H9 (cell line): ENCODE results near the gene B4GALT3. TPM values are rescaled to one million over a fixed set of nuclear protein-coding genes. Genes with fewer than 3 reads are reported as not detected.

ENCODE experiments used
- DNase-seq: peaks from one replicate; pipeline ENCODE4 v3.0.0-alpha.2; 2017
- H2AFZ ChIP-seq: one replicate; pipeline ENCODE4 v1.6.1; 2013; ENCODE audit warnings: mild to moderate bottlenecking, low read length, control low read depth, moderate library complexity
- H2AK5ac ChIP-seq: 2 replicates; pipeline ENCODE4 v1.6.1; 2013; ENCODE audit warnings: low read length, control low read depth, mixed read lengths; ENCODE audit not compliant: insufficient read length
- H2BK120ac ChIP-seq: one replicate; pipeline ENCODE4 v1.6.1; 2013; ENCODE audit warnings: low read depth, mild to moderate bottlenecking, low read length, control low read depth, inconsistent platforms; ENCODE audit not compliant: poor library complexity, severe bottlenecking
- H2BK12ac ChIP-seq: 2 replicates; pipeline ENCODE4 v1.6.1; 2013; ENCODE audit warnings: low read length, control low read depth, mixed read lengths, low read depth; ENCODE audit not compliant: insufficient read length
- H2BK15ac ChIP-seq: 2 replicates; pipeline ENCODE4 v1.6.1; 2013; ENCODE audit warnings: low read depth, low read length, control low read depth
- H2BK20ac ChIP-seq: one replicate; pipeline ENCODE4 v1.6.1; 2013; ENCODE audit warnings: low read depth, mild to moderate bottlenecking, low read length, control low read depth, inconsistent platforms; ENCODE audit not compliant: poor library complexity, severe bottlenecking
- H2BK5ac ChIP-seq: 2 replicates; pipeline ENCODE4 v1.6.1; 2013; ENCODE audit warnings: low read length, control low read depth, mixed read lengths; ENCODE audit not compliant: insufficient read length
- H3K14ac ChIP-seq: 2 replicates; pipeline ENCODE4 v1.6.1; 2013; ENCODE audit warnings: low read length, control low read depth; ENCODE audit not compliant: insufficient read depth
- H3K18ac ChIP-seq: 2 replicates; pipeline ENCODE4 v1.6.1; 2013; ENCODE audit warnings: low read depth, mild to moderate bottlenecking, mixed read lengths, low read length, control low read depth; ENCODE audit not compliant: insufficient read length
- H3K23ac ChIP-seq: 2 replicates; pipeline ENCODE4 v1.6.1; 2013; ENCODE audit warnings: low read length, control low read depth, mixed read lengths, low read depth; ENCODE audit not compliant: insufficient read length
- H3K23me2 ChIP-seq: 2 replicates; pipeline ENCODE4 v1.6.1; 2013; ENCODE audit warnings: low read depth, mild to moderate bottlenecking, mixed read lengths, low read length, control low read depth; ENCODE audit not compliant: insufficient read length, poor library complexity, severe bottlenecking
- H3K27ac ChIP-seq: 2 replicates; pipeline ENCODE4 v1.5.1; 2013; ENCODE audit warnings: low read length, control low read depth, mixed read lengths, low read depth; ENCODE audit not compliant: insufficient read length
- H3K27me3 ChIP-seq: 2 replicates; pipeline ENCODE4 v1.6.1; 2013; ENCODE audit warnings: low read length, control low read depth, inconsistent platforms; ENCODE audit not compliant: insufficient read depth
- H3K4ac ChIP-seq: 2 replicates; pipeline ENCODE4 v1.6.1; 2013; ENCODE audit warnings: low read depth, mild to moderate bottlenecking, control low read depth, inconsistent platforms, low read length, moderate library complexity
- H3K4me1 ChIP-seq: 2 replicates; pipeline ENCODE4 v1.6.1; 2013; ENCODE audit warnings: low read length, control low read depth, inconsistent platforms; ENCODE audit not compliant: insufficient read depth
- H3K4me2 ChIP-seq: 2 replicates; pipeline ENCODE4 v1.6.1; 2013; ENCODE audit warnings: low read length, control low read depth, mixed read lengths; ENCODE audit not compliant: insufficient read length, insufficient read depth
- H3K56ac ChIP-seq: 2 replicates; pipeline ENCODE4 v1.6.1; 2013; ENCODE audit warnings: low read depth, mild to moderate bottlenecking, mixed read lengths, low read length, control low read depth; ENCODE audit not compliant: insufficient read length
- H3K79me1 ChIP-seq: 2 replicates; pipeline ENCODE4 v1.6.1; 2013; ENCODE audit warnings: low read depth, mild to moderate bottlenecking, moderate library complexity, low read length, control low read depth, inconsistent platforms; ENCODE audit not compliant: insufficient read depth, poor library complexity, severe bottlenecking
- H3K79me2 ChIP-seq: 2 replicates; pipeline ENCODE4 v1.6.1; 2013; ENCODE audit warnings: low read length, control low read depth, inconsistent platforms; ENCODE audit not compliant: insufficient read depth
- H3K9ac ChIP-seq: 2 replicates; pipeline ENCODE4 v1.6.1; 2013; ENCODE audit warnings: low read length, control low read depth, mixed read lengths; ENCODE audit not compliant: insufficient read length; ENCODE audit errors: extremely low read depth
- H3K9me3 ChIP-seq: one replicate; pipeline ENCODE4 v1.6.1; 2013; ENCODE audit warnings: low read depth, low read length, inconsistent platforms; ENCODE audit not compliant: control insufficient read depth
- H3T11ph ChIP-seq: one replicate; pipeline ENCODE4 v1.6.1; 2013; ENCODE audit warnings: mild to moderate bottlenecking, low read length, control low read depth, inconsistent platforms
- H4K20me1 ChIP-seq: one replicate; pipeline ENCODE4 v1.6.1; 2013; ENCODE audit not compliant: control insufficient read depth, insufficient read length, insufficient read depth
- H4K5ac ChIP-seq: 2 replicates; pipeline ENCODE4 v1.6.1; 2013; ENCODE audit warnings: low read depth, mild to moderate bottlenecking, mixed read lengths, low read length, control low read depth; ENCODE audit not compliant: insufficient read length
- H4K8ac ChIP-seq: replicated peaks from 2 replicates; pipeline ENCODE4 v1.6.1; 2013; ENCODE audit warnings: low read length, control low read depth, mixed read lengths, low read depth; ENCODE audit not compliant: insufficient read length
- H4K91ac ChIP-seq: 2 replicates; pipeline ENCODE4 v1.6.1; 2013; ENCODE audit warnings: low read depth, mild to moderate bottlenecking, moderate library complexity, mixed read lengths, low read length, control low read depth; ENCODE audit not compliant: insufficient read length
- H3K27ac Mint-ChIP-seq, 3 experiments: 2 replicates in 2 of 3; 3 replicates in 1 of 3; pipeline ENCODE4 v1.8.0; 2020 to 2021; ENCODE audit warnings: mixed read lengths in 3 of 3, mild to moderate bottlenecking in 1 of 3, moderate library complexity in 1 of 3
- H3K27me3 Mint-ChIP-seq: 2 replicates; pipeline ENCODE4 v1.8.0; 2021; ENCODE audit warnings: low read depth, mild to moderate bottlenecking, moderate library complexity, mixed read lengths
- H3K36me3 Mint-ChIP-seq, 3 experiments: 2 replicates in 2 of 3; 3 replicates in 1 of 3; pipeline ENCODE4 v1.8.0; 2020 to 2021; ENCODE audit warnings: low read depth in 3 of 3, mixed read lengths in 3 of 3; ENCODE audit not compliant: insufficient read depth in 1 of 3
- H3K4me1 Mint-ChIP-seq, 2 experiments: 2 replicates each; pipeline ENCODE4 v1.8.0; 2020; ENCODE audit warnings: mixed read lengths in 2 of 2
- H3K4me3 Mint-ChIP-seq, 2 experiments: 2 replicates in 1 of 2; 3 replicates in 1 of 2; pipeline ENCODE4 v1.8.0; 2020 to 2021; ENCODE audit warnings: mild to moderate bottlenecking in 2 of 2, mixed read lengths in 2 of 2, moderate library complexity in 1 of 2
- H3K9me3 Mint-ChIP-seq, 2 experiments: 2 replicates in 1 of 2; 3 replicates in 1 of 2; pipeline ENCODE4 v1.8.0; 2020; ENCODE audit warnings: mild to moderate bottlenecking in 2 of 2, mixed read lengths in 2 of 2, moderate library complexity in 1 of 2
- WGBS: extraction: QIAGEN DNeasy Blood & Tissue Kit; methylation state at CpG from one replicate; pipeline ENCODE4 v1.1.7; 2013; ENCODE audit warnings: missing lambda C conversion rate, low lambda C conversion rate, mixed read lengths; ENCODE audit not compliant: insufficient read length; ENCODE audit errors: extremely low coverage; 5-methylcytosine and 5-hydroxymethylcytosine counted together
- total RNA-seq: library from RNA; stranded (reverse); gene quantifications from 2 replicates; pipeline ENCODE4 v1.2.1, GENCODE V29; 2021
- TF ChIP-seq, protein P1 (sequence below): fragments of 200-600 bp; sonication (generic); conservative IDR thresholded peaks from 3 replicates; pipeline ENCODE4 v1.8.0; 2021; ENCODE audit warnings: antibody characterized with exemption, mild to moderate bottlenecking

Gene B4GALT3
- total RNA-seq, 1 experiment from 2014 or later = 31.8 TPM

DNA sequence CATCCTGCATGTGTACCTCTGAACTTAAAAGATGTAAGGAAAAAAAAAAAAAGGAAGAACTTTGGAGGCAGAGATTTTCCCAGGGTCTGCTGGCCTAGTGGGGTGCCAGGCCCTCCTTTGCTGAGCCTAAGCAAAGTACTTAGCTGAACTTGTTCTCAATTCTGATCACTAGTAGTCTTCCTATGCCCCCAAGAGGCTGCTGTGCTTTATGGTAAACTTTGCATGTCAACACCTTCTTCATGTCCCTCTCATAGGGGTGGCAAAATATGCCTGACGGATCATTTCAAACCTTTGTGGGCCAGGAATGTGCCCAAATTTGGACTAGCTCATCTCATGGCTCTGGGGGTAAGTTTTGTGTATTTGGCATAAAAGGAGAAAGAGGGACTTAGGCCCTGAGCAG lies 19.4 kb downstream of the B4GALT3 start:
- H3K14ac ChIP-seq = no peak overlapping the region
- TF ChIP-seq, protein P1, sequence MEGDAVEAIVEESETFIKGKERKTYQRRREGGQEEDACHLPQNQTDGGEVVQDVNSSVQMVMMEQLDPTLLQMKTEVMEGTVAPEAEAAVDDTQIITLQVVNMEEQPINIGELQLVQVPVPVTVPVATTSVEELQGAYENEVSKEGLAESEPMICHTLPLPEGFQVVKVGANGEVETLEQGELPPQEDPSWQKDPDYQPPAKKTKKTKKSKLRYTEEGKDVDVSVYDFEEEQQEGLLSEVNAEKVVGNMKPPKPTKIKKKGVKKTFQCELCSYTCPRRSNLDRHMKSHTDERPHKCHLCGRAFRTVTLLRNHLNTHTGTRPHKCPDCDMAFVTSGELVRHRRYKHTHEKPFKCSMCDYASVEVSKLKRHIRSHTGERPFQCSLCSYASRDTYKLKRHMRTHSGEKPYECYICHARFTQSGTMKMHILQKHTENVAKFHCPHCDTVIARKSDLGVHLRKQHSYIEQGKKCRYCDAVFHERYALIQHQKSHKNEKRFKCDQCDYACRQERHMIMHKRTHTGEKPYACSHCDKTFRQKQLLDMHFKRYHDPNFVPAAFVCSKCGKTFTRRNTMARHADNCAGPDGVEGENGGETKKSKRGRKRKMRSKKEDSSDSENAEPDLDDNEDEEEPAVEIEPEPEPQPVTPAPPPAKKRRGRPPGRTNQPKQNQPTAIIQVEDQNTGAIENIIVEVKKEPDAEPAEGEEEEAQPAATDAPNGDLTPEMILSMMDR = no peak
- no peak overlapping the region for H2BK120ac ChIP-seq
- no peak for DNase-seq
- no peaks in the 10 kb centered on the region for H3K27me3 ChIP-seq
- Mint-ChIP-seq H3K9me3 (no peaks in the 10 kb centered on the region), H3K27me3 (no peaks in the 10 kb centered on the region; the same call in 1 of the 2 replicates), H3K36me3 (peaks cover 21 to 43% (median 37%) of the 10 kb centered on the region in 3 experiments), H3K27ac (no peak overlapping the region), H3K4me3 (peak overlapping the region in 1 of 2 experiments; percentile 89; a peak in 2 of 5 replicates), H3K4me1 (peaks cover 25 to 27% of the 10 kb centered on the region in 2 experiments)
- no peak overlapping the region for H4K8ac ChIP-seq
- no peak overlapping the region for H2BK20ac ChIP-seq
- WGBS = no CpG with 5 or more reads among the region's 1 CpG
- H3K4ac ChIP-seq = no peak overlapping the region
- no peaks in the 10 kb centered on the region for H3K4me1 ChIP-seq
- H3K27ac ChIP-seq = no peak overlapping the region
- H4K5ac ChIP-seq = no peak overlapping the region
- H2AFZ ChIP-seq = no peak overlapping the region
- no peak overlapping the region for H3K23ac ChIP-seq
- no peak overlapping the region for H3K4me2 ChIP-seq
- H3K79me2 ChIP-seq = no peaks in the 10 kb centered on the region
- H3K79me1 ChIP-seq = no peaks in the 10 kb centered on the region
- H3K18ac ChIP-seq = no peak overlapping the region
- no peak overlapping the region for H2AK5ac ChIP-seq
- no peaks in the 10 kb centered on the region for H3K9me3 ChIP-seq
- no peak overlapping the region for H4K91ac ChIP-seq
- no peak overlapping the region for H2BK15ac ChIP-seq
- no peak overlapping the region for H3T11ph ChIP-seq
- no peak overlapping the region for H3K9ac ChIP-seq
- H4K20me1 ChIP-seq = no peaks in the 10 kb centered on the region
- peaks cover 5% of the 10 kb centered on the region for H3K23me2 ChIP-seq
- no peak overlapping the region for H3K56ac ChIP-seq
- no peak overlapping the region for H2BK5ac ChIP-seq
- H2BK12ac ChIP-seq = no peak overlapping the region
